ENCODE data around the gene WSB1.

Gene WSB1

GRCh38 chr17:27310565-27311110 is 16.7 kb downstream of the WSB1 start:
- Histone ChIP-seq H3K4me1 (ENCODE audit: insufficient read depth, low read length) (no peaks in the 10 kb centered on the region), H2AFZ (ENCODE audit: low read depth, low read length) (no peak overlapping the region), H3K27me3 (ENCODE audit: insufficient read depth, low read length) (no peaks in the 10 kb centered on the region), H3K9me3 (ENCODE audit: low read length) (no peaks in the 10 kb centered on the region), H3K36me3 (ENCODE audit: insufficient read depth, low read length) (peaks cover 91% of the 10 kb centered on the region), H3K4me3 (ENCODE audit: low read length) (no peak overlapping the region)

- no peak overlapping the region for H2AFZ ChIP-seq (ENCODE audit: low read depth, low read length)
- no peak overlapping the region for H3K4me3 ChIP-seq (ENCODE audit: low read length)
- H3K36me3 ChIP-seq (ENCODE audit: insufficient read depth, low read length) = peaks cover 88% of the 10 kb centered on the region
- no peaks in the 10 kb centered on the region for H3K4me1 ChIP-seq (ENCODE audit: insufficient read depth, low read length)
- no peaks in the 10 kb centered on the region for H3K27me3 ChIP-seq (ENCODE audit: insufficient read depth, low read length)
- H3K9me3 ChIP-seq (ENCODE audit: low read length) = no peaks in the 10 kb centered on the region
Measured at GRCh38 chr17:27313301-27313700, 19.4 kb downstream of the WSB1 start.

GRCh38 chr17:27315322-27315721 is 21.4 kb downstream of the WSB1 start:
- Histone ChIP-seq H3K4me1 (ENCODE audit: insufficient read depth, low read length) (no peaks in the 10 kb centered on the region), H3K36me3 (ENCODE audit: insufficient read depth, low read length) (peaks cover 70% of the 10 kb centered on the region), H3K27me3 (ENCODE audit: insufficient read depth, low read length) (no peaks in the 10 kb centered on the region), H3K4me3 (ENCODE audit: low read length) (no peak overlapping the region), H3K9me3 (ENCODE audit: low read length) (no peaks in the 10 kb centered on the region), H2AFZ (ENCODE audit: low read depth, low read length) (no peak overlapping the region)

- H2AFZ ChIP-seq (ENCODE audit: low read depth, low read length) = no peak overlapping the region
- H3K4me3 ChIP-seq (ENCODE audit: low read length) = no peak overlapping the region
- H3K9me3 ChIP-seq (ENCODE audit: low read length) = no peaks in the 10 kb centered on the region
- H3K4me1 ChIP-seq (ENCODE audit: insufficient read depth, low read length) = no peaks in the 10 kb centered on the region
- H3K36me3 ChIP-seq (ENCODE audit: insufficient read depth, low read length) = peaks cover 64% of the 10 kb centered on the region
- no peaks in the 10 kb centered on the region for H3K27me3 ChIP-seq (ENCODE audit: insufficient read depth, low read length)
Measured at GRCh38 chr17:27315796-27316465, 22.0 kb downstream of the WSB1 start.

- H3K4me3 ChIP-seq (ENCODE audit: low read length) = no peak overlapping the region
- H3K36me3 ChIP-seq (ENCODE audit: insufficient read depth, low read length) = peaks cover 42% of the 10 kb centered on the region
- H2AFZ ChIP-seq (ENCODE audit: low read depth, low read length) = no peak overlapping the region
- H3K27me3 ChIP-seq (ENCODE audit: insufficient read depth, low read length) = no peaks in the 10 kb centered on the region
- no peaks in the 10 kb centered on the region for H3K4me1 ChIP-seq (ENCODE audit: insufficient read depth, low read length)
- no peaks in the 10 kb centered on the region for H3K9me3 ChIP-seq (ENCODE audit: low read length)
Measured at GRCh38 chr17:27318228-27318627, 24.3 kb downstream of the WSB1 start.

- no peaks in the 10 kb centered on the region for H3K27me3 ChIP-seq (ENCODE audit: insufficient read depth, low read length)
- H3K9me3 ChIP-seq (ENCODE audit: low read length) = no peaks in the 10 kb centered on the region
- H3K4me1 ChIP-seq (ENCODE audit: insufficient read depth, low read length) = no peaks in the 10 kb centered on the region
- H3K36me3 ChIP-seq (ENCODE audit: insufficient read depth, low read length) = peaks cover 38% of the 10 kb centered on the region
- no peak overlapping the region for H3K4me3 ChIP-seq (ENCODE audit: low read length)
- no peak overlapping the region for H2AFZ ChIP-seq (ENCODE audit: low read depth, low read length)
Measured at GRCh38 chr17:27318633-27319032, 24.7 kb downstream of the WSB1 start.

- Histone ChIP-seq H3K4me3 (ENCODE audit: low read length) (no peak overlapping the region), H3K4me1 (ENCODE audit: insufficient read depth, low read length) (no peaks in the 10 kb centered on the region), H3K27me3 (ENCODE audit: insufficient read depth, low read length) (no peaks in the 10 kb centered on the region), H2AFZ (ENCODE audit: low read depth, low read length) (no peak overlapping the region), H3K9me3 (ENCODE audit: low read length) (no peaks in the 10 kb centered on the region), H3K36me3 (ENCODE audit: insufficient read depth, low read length) (peaks cover 29% of the 10 kb centered on the region)
Measured at GRCh38 chr17:27319541-27320221, 25.8 kb downstream of the WSB1 start.

GRCh38 chr17:27320222-27320560 is 26.3 kb downstream of the WSB1 start:
- Histone ChIP-seq H2AFZ (ENCODE audit: low read depth, low read length) (no peak overlapping the region), H3K36me3 (ENCODE audit: insufficient read depth, low read length) (peaks cover 24% of the 10 kb centered on the region), H3K4me1 (ENCODE audit: insufficient read depth, low read length) (no peaks in the 10 kb centered on the region), H3K9me3 (ENCODE audit: low read length) (no peaks in the 10 kb centered on the region), H3K27me3 (ENCODE audit: insufficient read depth, low read length) (no peaks in the 10 kb centered on the region), H3K4me3 (ENCODE audit: low read length) (no peak overlapping the region)

- Histone ChIP-seq H2AFZ (ENCODE audit: low read depth, low read length) (no peak overlapping the region), H3K27me3 (ENCODE audit: insufficient read depth, low read length) (no peaks in the 10 kb centered on the region), H3K36me3 (ENCODE audit: insufficient read depth, low read length) (peaks cover 13% of the 10 kb centered on the region), H3K4me1 (ENCODE audit: insufficient read depth, low read length) (no peaks in the 10 kb centered on the region), H3K9me3 (ENCODE audit: low read length) (no peaks in the 10 kb centered on the region), H3K4me3 (ENCODE audit: low read length) (no peak overlapping the region)
Measured at GRCh38 chr17:27321372-27321771, 27.5 kb downstream of the WSB1 start.

- no peaks in the 10 kb centered on the region for H3K27me3 ChIP-seq (ENCODE audit: insufficient read depth, low read length)
- H3K36me3 ChIP-seq (ENCODE audit: insufficient read depth, low read length) = peaks cover 6% of the 10 kb centered on the region
- H2AFZ ChIP-seq (ENCODE audit: low read depth, low read length) = no peak overlapping the region
- H3K4me3 ChIP-seq (ENCODE audit: low read length) = no peak overlapping the region
- no peaks in the 10 kb centered on the region for H3K9me3 ChIP-seq (ENCODE audit: low read length)
- no peaks in the 10 kb centered on the region for H3K4me1 ChIP-seq (ENCODE audit: insufficient read depth, low read length)
Measured at GRCh38 chr17:27322026-27322425, 28.1 kb downstream of the WSB1 start.

- Histone ChIP-seq H3K36me3 (ENCODE audit: insufficient read depth, low read length) (peaks cover 4% of the 10 kb centered on the region), H3K9me3 (ENCODE audit: low read length) (no peaks in the 10 kb centered on the region), H2AFZ (ENCODE audit: low read depth, low read length) (no peak overlapping the region), H3K27me3 (ENCODE audit: insufficient read depth, low read length) (no peaks in the 10 kb centered on the region), H3K4me1 (ENCODE audit: insufficient read depth, low read length) (no peaks in the 10 kb centered on the region), H3K4me3 (ENCODE audit: low read length) (no peak overlapping the region)
Measured at GRCh38 chr17:27322690-27323508, 29.0 kb downstream of the WSB1 start.

GRCh38 chr17:27323538-27324215 is 29.8 kb downstream of the WSB1 start:
- no peaks in the 10 kb centered on the region for H3K9me3 ChIP-seq (ENCODE audit: low read length)
- H3K4me1 ChIP-seq (ENCODE audit: insufficient read depth, low read length) = no peaks in the 10 kb centered on the region
- H3K36me3 ChIP-seq (ENCODE audit: insufficient read depth, low read length) = no peaks in the 10 kb centered on the region
- no peaks in the 10 kb centered on the region for H3K27me3 ChIP-seq (ENCODE audit: insufficient read depth, low read length)
- no peak overlapping the region for H3K4me3 ChIP-seq (ENCODE audit: low read length)
- H2AFZ ChIP-seq (ENCODE audit: low read depth, low read length) = no peak overlapping the region
